NOMO-1 treated with DMSO at 0.1 percent for 48 hours (cell line): ENCODE data around the gene MIPEP.

ENCODE experiments used
- DNase-seq: peaks from one replicate; lab custom pipeline; 2025; ENCODE audit not compliant: unreplicated experiment; lab: John Stamatoyannopoulos, UW

Gene MIPEP

DNA sequence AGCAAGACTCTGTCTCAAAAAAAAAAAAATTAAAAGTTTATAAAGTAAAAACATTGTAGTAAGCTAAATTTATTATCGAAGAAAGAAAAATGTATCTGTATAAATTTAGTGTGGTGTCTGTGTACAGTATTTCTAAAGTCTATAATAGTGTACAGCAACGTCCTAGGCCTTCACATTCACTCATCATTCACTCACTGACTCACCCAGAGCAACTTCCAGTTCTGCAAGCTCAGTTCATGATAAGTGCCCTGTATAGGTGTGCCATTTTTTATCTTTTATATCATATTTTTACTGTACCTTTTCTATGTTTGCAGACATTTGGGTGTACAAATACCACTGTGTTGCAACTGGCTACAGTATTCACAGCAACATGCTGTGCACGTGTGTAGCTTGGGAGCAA, 200.9 kb downstream of the MIPEP start:
- DNase-seq = no peak

DNA sequence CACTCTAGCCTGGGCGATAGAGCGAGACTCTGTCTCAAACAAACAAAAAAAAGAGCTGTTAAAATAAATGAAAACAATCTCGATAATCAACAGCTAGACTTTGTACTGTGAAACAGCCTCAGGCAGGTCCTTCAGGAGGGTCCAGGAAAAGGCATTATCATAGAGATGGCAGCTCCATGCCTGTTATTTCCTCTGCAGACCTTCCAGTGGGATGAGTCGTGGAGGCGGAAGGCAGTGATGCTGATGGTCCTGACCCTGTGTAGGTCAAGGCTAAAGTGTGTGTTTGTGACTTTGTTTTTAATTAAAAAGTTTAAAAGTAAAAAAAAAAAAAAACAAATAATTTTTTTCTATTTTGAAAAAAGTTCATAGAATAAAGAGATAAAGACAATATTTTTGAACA, 201.6 kb downstream of the MIPEP start:
- DNase-seq = no peak

DNA sequence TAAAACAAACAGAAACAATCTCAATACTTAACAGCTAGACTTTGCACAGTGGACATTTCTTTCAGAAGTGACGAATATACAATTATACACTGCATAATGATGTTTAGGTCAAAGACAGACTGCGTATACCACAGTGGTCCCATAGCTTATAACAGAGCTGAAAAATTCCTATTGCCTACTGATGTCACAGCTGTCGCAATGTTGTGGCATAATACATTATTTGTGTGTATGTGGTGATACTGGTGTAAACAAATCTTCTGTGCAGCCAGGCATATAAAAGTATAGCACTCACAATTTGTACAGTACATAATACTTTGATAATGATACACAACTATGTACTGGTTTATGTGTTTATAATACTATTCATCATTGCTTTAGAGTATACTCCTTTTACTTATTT, 202.3 kb downstream of the MIPEP start:
- DNase-seq = no peak

DNA sequence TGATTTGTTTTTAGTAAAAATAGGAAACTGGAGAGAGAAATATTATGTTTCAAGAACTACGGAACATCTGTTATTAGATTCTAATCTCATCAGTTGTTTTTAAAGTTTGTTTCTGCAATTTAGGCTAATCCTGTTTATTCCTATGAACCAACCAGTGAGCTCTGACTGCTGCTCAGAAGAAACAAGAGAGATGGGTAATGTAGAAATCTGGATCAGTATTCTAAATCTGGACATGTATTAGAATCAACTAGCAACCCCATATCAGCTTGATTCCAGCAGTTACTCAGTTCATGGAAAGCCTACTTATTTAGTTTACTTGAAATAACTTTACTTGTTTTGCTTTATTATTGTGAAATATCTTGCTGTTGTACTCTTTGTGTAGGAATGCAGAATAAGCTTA, 203.8 kb downstream of the MIPEP start:
- DNase-seq = no peak

DNA sequence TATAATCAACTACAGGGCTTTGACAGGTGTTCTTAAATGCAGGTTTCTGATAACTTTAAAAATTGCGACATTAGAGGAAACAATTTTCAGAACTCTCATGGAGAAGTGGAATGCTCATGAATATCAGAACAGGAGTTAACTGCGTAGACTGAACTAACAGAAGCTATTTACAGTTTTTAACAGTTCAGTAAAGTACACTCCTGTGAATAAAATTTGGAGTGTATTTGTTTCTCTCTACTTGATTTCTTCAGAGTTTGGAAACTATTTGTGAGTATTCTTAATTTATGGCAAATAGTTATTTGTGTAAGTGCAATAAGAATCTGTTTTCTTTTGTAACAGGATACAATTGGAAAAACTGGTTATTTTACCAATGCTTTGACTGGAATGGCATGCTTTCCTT, 204.6 kb downstream of the MIPEP start:
- no peak for DNase-seq

DNA sequence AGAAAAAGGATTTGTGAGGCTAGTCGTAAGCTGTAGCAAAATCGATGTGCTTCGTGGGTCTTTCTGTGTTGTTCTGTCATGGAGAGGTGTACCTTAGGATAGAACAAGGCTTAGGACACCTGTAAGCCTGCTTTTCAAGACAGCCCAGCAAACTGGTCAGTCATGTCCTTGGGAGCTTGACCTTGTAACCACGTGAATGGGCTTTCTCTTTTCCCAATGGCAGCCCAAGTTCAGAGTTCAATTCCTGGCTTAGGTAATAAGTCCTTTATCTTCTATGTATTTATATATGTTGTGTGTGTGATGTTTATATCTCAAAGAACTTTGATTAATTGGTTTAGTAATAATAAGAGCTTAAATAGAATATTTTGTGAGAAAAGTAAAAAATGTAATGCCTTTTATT, 206.1 kb downstream of the MIPEP start:
- DNase-seq = no peak

DNA sequence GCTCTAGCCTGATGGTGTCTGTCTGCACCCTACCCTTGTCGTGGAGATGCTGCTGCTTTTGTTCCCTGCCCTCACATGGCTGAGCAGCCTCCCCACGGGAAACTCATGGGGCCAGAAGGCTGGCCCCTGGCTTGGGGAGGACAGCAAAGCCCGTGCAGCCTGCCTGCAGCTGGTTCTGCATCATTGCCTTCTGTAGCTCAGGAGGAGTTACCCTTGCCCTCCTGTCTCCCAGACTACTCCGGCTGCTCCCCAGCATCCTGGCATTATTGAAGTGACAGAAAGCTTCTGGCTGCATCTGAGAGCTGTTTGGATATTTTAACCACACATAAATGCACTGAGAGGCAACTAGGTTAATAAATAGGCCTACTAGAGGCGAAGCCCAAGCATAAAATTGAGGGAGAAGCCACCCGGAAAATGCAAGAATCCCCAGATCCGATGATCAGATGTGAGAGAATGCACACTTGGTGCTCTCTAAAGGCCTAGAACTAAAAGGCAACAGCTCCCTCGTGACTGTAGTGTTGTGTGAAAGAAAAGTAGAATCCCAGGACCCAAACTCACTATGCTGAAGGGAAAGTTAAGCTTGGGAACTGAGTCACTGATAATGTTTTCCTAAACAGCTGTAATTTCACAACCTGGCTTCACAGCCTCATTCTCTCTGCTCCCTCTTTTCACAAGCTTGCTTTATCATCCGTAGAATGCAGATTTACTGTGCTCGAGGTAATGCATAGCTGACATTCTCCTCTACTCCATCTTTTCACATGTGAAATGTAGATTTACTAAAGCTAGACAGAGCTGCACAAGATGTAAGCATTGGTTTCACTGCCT, 208.1 kb downstream of the MIPEP start:
- no peak for DNase-seq
